Esophagus muscularis mucosa (tissue), 3 donors: Measurements from ENCODE around the gene POGLUT2.

Source experiments
- POLR2AphosphoS5 ChIP-seq, 2 donors: sonication (generic); formaldehyde crosslinking; IDR thresholded peaks; one replicate each; pipeline ENCODE4 v1.6.1; 2017; ENCODE audit warnings: antibody characterized with exemption in 2 of 2
- TF ChIP-seq, protein P1 (sequence below), 3 experiments: fragments of 200-600 bp in 2 of 3; fragments of 450-650 bp in 1 of 3; sonication (generic) in 2 of 3; IDR thresholded peaks; one replicate each; pipeline ENCODE4 v1.5.1; 2017 to 2019; ENCODE audit warnings: antibody characterized with exemption in 3 of 3, mild to moderate bottlenecking in 2 of 3, moderate library complexity in 1 of 3

DNA sequence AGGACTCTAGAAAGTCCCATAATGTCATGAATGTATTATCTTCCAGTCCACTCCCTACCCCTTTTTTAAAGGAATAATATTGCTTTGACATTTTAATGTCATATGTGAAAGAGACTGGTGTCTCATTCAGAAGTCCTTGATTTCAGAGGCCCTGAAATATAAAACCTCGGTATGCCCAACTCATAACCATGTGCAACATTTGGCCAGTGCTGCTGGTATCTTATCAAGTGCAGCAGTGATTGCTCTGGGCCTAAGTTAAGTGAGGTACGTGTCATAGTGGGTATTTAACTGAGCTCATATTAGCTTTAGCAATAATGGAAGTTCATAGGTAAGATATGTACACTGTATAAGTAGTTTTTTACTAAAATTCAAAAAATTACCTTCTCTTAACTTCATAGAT is 39.9 kb downstream of the POGLUT2 start:
- no peak for TF ChIP-seq POLR2AphosphoS5 (IDR thresholded peaks at IDR 0.05)
- TF ChIP-seq, protein P1, sequence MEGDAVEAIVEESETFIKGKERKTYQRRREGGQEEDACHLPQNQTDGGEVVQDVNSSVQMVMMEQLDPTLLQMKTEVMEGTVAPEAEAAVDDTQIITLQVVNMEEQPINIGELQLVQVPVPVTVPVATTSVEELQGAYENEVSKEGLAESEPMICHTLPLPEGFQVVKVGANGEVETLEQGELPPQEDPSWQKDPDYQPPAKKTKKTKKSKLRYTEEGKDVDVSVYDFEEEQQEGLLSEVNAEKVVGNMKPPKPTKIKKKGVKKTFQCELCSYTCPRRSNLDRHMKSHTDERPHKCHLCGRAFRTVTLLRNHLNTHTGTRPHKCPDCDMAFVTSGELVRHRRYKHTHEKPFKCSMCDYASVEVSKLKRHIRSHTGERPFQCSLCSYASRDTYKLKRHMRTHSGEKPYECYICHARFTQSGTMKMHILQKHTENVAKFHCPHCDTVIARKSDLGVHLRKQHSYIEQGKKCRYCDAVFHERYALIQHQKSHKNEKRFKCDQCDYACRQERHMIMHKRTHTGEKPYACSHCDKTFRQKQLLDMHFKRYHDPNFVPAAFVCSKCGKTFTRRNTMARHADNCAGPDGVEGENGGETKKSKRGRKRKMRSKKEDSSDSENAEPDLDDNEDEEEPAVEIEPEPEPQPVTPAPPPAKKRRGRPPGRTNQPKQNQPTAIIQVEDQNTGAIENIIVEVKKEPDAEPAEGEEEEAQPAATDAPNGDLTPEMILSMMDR (IDR thresholded peaks at IDR 0.05) = no peak
